ENCODE data around the gene POMGNT2.

Gene POMGNT2

GRCh38 chr3:43105596-43106292, at the start of gene POMGNT2:
TSS of gene POMGNT2 (minus strand) at chr3:43106079. CDS start at chr3:43081431, 24,648 bp downstream.
- peak; percentile 68 for DNase-seq

GRCh38 chr3:43154980-43155379, 49.1 kb upstream of the POMGNT2 start:
- DNase-seq: no peak

- no peak for DNase-seq
Measured at GRCh38 chr3:43153216-43154083, 47.6 kb upstream of the POMGNT2 start.

GRCh38 chr3:43152649-43153048, 46.8 kb upstream of the POMGNT2 start:
- DNase-seq: no peak

GRCh38 chr3:43148033-43148432, 42.2 kb upstream of the POMGNT2 start:
- DNase-seq: no peak

GRCh38 chr3:43146599-43146998, 40.7 kb upstream of the POMGNT2 start:
- no peak for DNase-seq

GRCh38 chr3:43144761-43145490, 39.0 kb upstream of the POMGNT2 start:
- DNase-seq: no peak

- no peak for DNase-seq
Measured at GRCh38 chr3:43142472-43142871, 36.6 kb upstream of the POMGNT2 start.

- no peak for DNase-seq
Measured at GRCh38 chr3:43138488-43139231, 32.8 kb upstream of the POMGNT2 start.

- no peak for DNase-seq
Measured at GRCh38 chr3:43132870-43133636, 27.2 kb upstream of the POMGNT2 start.

- no peak for DNase-seq
Measured at GRCh38 chr3:43132193-43132592, 26.3 kb upstream of the POMGNT2 start.

- DNase-seq: no peak
Measured at GRCh38 chr3:43128464-43128863, 22.6 kb upstream of the POMGNT2 start.

GRCh38 chr3:43126536-43126935, 20.7 kb upstream of the POMGNT2 start:
- no peak for DNase-seq

- DNase-seq: no peak
Measured at GRCh38 chr3:43123895-43124294, 18.0 kb upstream of the POMGNT2 start.

GRCh38 chr3:43120937-43121336, 15.1 kb upstream of the POMGNT2 start:
- DNase-seq: no peak

- no peak for DNase-seq
Measured at GRCh38 chr3:43117257-43117656, 11.4 kb upstream of the POMGNT2 start.

- DNase-seq: no peak
Measured at GRCh38 chr3:43113671-43114070, 7.8 kb upstream of the POMGNT2 start.

GRCh38 chr3:43106293-43106628, 382 bp upstream of the POMGNT2 start:
- no peak for DNase-seq

- no peak for DNase-seq
Measured at GRCh38 chr3:43104660-43105595, 951 bp downstream of the POMGNT2 start.

GRCh38 chr3:43104039-43104438, 1.8 kb downstream of the POMGNT2 start:
- DNase-seq: no peak
